GM19025 (cell line): ENCODE data around the gene HSPA2.

Experiments
- ATAC-seq: cut with Tn5 transposase; IDR thresholded peaks from one replicate; pipeline ENCODE4 v1.9.1; 2021; ENCODE audit warnings: mild to moderate bottlenecking, low read depth, moderate library complexity; ENCODE audit not compliant: unreplicated experiment

Gene HSPA2

GRCh38 chr14:64540208-64541202 lies at the start of gene HSPA2:
HSPA2 (plus strand) TSS chr14:64540741; CDS start chr14:64540850, 109 bp downstream.
- ATAC-seq = peak; percentile 94

GRCh38 chr14:64491637-64492036 lies 48.9 kb upstream of the HSPA2 start:
- ATAC-seq = no peak

GRCh38 chr14:64493455-64493854 lies 47.1 kb upstream of the HSPA2 start:
- no peak for ATAC-seq

GRCh38 chr14:64495252-64495651 lies 45.3 kb upstream of the HSPA2 start:
- no peak for ATAC-seq

GRCh38 chr14:64496764-64497163 lies 43.8 kb upstream of the HSPA2 start:
- no peak for ATAC-seq

GRCh38 chr14:64500088-64500487 lies 40.5 kb upstream of the HSPA2 start:
- ATAC-seq = no peak

GRCh38 chr14:64501411-64502171 lies 39.0 kb upstream of the HSPA2 start:
- ATAC-seq = no peak

- ATAC-seq = no peak
These were observed 38.1 kb upstream of the HSPA2 start for GRCh38 chr14:64502456-64502855.

GRCh38 chr14:64502887-64503433 lies 37.6 kb upstream of the HSPA2 start:
- ATAC-seq = no peak

- ATAC-seq = peak; percentile 65
These were observed 36.9 kb upstream of the HSPA2 start, which contains the start of gene ZBTB25 for GRCh38 chr14:64503434-64504309. ZBTB25 (minus strand) TSS chr14:64503838; CDS start chr14:64490533, 13,305 bp downstream.

GRCh38 chr14:64504310-64504896 lies 36.1 kb upstream of the HSPA2 start, which contains the start of gene ZBTB1:
ZBTB1 (plus strand) TSS chr14:64504770; CDS start chr14:64521505, 16,735 bp downstream.
- peak; percentile 11 for ATAC-seq

GRCh38 chr14:64504897-64505794 lies 35.4 kb upstream of the HSPA2 start:
- no peak for ATAC-seq

- no peak for ATAC-seq
These were observed 33.8 kb upstream of the HSPA2 start for GRCh38 chr14:64506721-64507120.

GRCh38 chr14:64507376-64508156 lies 33.0 kb upstream of the HSPA2 start:
- no peak for ATAC-seq

GRCh38 chr14:64508215-64508776 lies 32.2 kb upstream of the HSPA2 start:
- no peak for ATAC-seq

- ATAC-seq = no peak
These were observed 31.5 kb upstream of the HSPA2 start for GRCh38 chr14:64509036-64509435.
